HG03432 (cell line): ENCODE measurements around the gene AQP5.

Experiments
- ATAC-seq: cut with Tn5 transposase; IDR thresholded peaks from one replicate; pipeline ENCODE4 v1.9.1; 2021; ENCODE audit warnings: mild to moderate bottlenecking, moderate library complexity; ENCODE audit not compliant: unreplicated experiment

The AQP5 gene

DNA sequence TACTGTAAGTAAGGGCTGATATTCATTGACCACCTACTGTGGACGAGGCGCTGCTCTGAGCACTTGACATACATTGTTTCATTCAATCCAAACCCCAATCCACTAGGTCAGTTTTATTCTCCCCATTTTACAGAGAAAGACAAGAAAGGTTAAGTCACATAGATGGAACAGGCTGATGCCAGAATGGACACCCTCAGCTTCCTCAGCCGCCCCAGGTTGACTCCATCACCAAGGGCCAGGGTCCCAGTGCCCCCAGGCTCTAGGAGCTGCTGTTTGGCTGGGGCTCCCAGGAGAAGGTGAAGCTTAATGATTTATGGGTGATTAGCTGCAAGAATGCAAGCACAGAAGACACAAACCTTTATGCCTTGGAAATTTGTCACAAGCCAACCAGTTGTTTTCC, 11.8 kb upstream of the AQP5 start:
- ATAC-seq, result no peak

DNA sequence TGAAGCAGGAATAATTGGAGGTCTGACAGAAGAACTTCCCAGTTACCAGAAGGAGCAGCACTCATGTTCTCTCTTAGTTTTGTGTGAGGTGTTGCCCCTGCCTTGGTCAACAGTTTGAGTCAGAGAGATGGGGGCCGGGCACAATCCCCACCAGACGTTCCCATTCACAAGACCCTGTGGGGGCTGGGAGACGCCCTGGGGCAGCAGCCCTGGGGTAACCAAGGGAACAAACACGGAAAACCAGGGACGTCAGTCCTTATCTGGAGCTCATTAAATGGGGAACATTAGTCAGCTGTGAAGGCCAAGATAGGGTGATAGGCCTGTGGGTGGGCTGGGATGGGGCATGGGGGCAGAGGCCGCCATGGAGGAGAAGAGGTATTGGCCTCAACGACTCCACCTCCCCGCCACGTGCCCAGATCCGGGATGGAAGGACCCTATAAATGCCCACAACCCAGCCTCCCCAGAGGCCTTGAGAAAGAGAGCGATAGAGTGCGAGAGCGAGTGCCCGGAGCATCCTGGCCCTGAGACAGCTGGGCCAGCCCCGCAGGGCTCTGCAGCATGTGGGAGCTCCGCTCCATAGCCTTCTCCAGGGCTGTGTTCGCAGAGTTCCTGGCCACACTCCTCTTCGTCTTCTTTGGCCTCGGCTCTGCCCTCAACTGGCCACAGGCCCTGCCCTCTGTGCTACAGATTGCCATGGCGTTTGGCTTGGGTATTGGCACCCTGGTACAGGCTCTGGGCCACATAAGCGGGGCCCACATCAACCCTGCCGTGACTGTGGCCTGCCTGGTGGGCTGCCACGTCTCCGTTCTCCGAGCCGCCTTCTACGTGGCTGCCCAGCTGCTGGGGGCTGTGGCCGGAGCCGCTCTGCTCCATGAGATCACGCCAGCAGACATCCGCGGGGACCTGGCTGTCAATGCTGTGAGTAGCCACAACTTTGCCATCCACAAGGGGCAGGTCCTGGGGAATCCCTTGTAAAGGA, 11.1 kb upstream of the AQP5 start, which contains the start of gene AQP2:
Gene AQP2, plus strand, starts transcription at position 465 of the 979 bp plus-strand sequence. Its CDS starts 94 bp downstream, at position 559.
- no peak for ATAC-seq

DNA sequence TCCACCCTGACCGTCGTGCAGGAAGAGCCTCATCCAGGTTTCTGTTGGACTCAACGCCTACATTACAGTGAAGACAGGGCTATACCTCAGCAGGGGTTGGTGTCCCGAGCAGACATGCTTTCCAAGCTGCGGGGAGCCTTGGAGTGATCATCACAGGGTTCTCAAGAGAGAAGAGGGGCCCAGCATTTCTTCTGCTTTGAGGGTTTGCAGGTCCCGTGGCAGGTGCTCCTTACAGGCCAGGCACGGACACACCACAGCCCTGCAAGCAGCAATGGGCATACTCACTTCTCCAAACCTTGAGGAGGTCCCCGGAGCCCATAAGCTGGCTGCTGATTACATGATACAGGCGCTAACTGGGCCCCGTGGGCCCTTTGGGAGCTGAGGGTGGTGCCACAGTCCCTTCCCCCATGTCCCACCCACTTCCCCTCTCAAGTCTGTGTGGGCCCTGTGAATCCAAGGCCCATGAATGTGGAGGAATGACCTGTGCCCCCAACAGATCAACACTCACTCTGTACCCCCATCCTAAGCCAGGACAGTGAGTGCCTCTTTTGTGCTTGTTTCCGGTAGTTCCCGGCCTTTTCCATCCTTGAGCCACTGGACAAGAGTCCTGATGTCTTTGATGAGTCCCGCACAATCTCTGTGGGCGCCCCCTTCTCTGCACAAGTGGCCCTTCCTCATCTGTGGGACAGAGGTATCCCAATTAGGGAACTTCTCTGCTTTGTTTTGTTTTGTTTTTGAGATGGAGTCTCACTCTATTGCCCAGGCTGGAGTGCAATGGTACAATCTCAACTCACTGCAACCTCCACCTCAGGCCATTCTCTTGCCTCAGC, 10.0 kb upstream of the AQP5 start:
- ATAC-seq, result no peak

DNA sequence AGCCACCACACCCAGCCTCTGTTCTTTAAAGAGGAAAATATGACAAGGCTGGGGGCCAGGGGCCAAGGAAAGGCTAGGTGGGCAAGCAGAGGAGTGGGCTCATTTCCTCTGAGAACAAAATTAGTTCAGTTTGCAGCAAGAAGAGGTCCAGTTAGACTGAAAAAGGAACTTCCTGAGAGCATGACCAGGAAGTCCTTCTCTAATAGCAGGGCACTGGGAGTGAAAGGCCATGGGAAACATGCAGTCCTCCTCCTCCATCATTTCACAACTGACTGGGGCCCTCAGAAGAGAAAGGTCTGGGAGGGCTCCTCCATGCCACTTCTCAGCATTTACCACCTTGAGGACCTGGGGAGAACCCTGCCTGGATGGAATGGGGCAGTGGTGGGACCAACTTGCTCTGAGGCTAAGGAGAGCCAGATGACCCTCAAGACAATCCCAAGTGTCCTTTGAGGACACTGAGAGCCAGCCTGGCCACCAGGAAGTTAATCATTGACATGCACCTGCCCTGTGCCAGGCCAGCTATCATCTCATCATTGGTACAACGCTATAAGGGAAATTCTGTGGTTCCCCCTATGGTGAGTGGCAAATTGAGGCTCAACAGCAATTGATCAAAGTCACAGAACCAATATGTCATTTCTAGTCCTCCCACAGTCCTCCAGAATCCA, 9.1 kb upstream of the AQP5 start:
- no peak for ATAC-seq

DNA sequence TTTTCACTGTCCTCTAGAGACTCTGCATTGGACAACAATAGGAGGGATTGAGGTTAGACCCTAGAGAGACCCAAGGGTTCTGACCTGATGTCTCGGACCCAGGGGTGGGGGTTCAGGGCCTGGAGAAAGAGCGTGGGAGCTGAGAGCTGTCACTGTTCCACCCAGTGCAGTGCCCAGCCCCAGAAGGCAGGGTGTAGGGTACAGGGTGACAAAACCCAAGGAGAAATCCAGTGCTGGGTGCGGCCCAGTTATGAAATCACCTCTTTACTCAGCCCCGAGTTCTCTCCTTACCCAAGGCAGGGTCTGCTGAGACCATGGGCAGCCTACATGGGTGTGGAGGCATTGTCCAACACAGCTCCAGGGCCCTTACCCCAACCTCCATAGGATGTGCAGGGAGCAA, 8.5 kb upstream of the AQP5 start:
- no peak for ATAC-seq

DNA sequence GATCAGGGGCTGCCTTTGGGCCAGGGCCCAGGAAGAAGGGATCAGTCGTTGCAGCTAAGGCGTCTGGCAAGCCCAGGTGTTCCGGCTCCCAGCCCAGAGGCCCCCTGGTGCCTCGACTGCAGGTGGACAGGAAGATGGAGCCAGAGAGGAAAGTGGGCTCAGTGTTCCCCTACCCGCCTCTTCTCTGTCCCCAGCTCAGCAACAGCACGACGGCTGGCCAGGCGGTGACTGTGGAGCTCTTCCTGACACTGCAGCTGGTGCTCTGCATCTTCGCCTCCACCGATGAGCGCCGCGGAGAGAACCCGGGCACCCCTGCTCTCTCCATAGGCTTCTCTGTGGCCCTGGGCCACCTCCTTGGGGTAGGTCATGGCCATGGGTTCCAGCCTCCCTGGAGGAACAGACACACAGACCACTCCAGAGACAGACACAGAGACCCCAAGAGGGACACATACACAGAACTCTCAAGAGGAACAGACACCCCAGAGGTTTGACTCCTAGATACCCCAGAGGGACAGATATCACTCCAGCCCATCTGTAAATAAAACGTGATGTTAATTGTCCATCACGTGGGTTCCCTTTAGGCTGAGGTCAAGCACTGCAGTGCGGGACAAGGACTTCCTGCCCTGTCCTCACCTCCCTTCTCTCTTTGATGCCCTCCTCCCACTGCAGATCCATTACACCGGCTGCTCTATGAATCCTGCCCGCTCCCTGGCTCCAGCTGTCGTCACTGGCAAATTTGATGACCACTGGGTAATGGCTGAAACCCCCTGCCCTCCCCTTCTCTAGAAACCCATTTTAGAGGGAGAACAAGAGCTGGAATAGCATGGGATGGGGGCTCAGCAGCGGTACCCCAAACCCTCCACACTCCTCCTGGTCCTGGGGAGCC, 7.5 kb upstream of the AQP5 start:
- ATAC-seq, result no peak

DNA sequence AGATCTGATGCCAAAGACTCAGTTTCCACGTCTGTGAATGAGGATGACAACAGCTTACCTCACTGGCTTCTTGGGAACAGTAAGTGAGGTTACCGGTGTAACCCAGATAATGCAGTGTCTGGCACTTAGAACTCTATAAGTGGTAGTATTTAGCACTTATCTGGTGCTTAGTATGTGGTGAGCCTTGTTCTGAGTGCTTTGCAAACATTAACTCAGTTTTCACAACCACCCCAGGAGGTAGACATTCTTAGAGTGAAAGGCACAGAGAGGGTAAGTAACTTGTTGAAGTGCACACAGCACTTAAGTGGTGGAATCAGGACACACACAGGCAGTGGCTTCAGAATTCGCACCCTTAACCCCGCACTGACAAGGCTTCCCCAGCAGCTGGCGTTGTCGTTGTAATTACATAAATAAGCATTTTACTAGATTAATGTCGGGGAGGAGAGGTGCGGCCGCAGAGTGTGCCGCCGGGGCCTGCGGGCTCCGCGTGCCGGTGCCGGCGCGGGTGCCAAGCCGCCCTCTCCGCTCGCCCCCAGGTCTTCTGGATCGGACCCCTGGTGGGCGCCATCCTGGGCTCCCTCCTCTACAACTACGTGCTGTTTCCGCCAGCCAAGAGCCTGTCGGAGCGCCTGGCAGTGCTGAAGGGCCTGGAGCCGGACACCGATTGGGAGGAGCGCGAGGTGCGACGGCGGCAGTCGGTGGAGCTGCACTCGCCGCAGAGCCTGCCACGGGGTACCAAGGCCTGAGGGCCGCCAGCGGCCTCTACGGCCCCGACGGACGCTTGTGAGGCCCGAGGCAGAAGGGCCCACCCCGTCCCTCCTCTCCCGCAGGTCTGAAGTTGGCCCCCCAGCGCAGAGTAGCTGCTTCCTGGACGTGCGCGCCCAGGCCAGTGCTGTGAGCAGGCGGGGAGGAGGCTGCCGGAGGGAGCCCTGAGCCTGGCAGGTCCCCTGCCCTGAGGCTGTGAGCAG, 6.5 kb upstream of the AQP5 start:
- ATAC-seq, result no peak

DNA sequence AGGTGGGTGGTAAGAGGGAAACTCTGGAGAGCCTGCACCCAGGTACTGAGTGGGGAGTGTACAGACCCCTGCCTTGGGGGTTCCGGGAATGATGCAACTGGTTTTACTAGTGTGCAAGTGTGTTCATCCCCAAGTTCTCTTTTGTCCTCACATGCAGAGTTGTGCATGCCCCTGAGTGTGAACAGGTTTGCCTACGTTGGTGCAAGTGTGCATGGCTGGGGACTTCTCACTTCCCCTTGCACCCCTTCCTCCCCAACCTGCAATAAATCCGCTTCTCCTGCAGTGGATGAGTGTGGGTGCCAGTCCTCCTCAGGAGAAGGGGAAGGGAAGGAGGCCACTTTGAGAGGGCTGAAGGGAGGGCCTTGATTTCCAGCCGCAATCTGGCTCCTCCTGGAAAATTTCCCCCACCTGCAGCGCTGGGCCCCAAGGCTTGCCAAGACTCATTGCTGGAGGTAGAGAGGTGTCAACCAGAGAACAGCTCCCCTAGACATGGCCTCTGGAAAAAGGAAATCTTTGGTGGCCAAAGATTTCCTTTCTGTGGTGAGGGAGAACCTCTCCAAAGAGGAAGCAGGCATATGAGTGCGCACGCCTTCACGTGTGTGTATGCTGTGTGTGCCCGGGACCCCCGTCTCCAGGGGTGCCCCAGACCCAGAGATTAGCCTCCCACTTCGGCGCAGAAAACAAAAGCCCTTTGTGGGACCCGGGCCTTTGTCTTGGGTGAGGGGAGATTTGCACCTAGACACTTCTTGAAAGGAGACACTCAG, 5.6 kb upstream of the AQP5 start:
- no peak for ATAC-seq

DNA sequence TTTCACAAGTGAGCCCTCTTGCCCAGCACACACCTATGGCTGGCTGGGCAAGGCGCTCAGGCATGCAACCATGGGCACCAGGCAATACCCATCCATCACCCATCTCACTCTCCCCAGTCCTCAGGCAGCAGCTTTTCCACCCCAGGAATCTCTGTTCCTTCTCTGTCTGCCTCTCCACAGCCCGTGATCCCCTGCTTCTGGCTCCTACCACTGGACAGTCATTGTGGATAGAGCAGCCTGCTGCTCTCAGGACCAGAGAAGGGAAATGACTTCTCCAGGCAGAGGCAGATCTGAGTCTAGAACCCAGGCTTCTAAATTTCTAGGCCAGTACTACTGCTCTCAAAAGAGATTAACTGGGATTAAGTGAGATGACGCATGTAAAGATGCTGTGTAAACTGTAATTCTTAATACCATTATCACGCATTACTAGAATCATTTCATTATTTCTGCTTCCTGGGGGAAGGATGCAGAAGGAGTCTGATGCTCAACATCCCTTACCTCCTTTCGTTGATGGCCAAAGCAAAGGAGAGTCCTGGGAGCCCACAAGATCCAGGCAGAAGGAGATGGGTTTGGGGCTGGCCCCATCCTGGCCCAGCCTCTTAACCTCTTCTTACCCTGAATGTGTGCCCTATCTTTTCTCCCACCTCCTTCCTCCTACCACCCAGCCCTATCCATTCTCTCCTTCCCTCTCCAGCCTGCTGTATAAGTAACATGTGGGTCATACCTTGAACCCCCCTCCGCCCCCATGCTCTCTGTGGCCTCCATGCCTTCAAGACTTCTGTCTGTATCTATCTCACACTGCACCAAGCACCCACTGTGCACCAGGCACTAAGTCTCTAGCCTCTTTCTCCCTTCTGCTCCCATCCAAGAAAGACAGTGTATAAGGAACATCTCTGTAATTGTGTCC, 4.8 kb upstream of the AQP5 start:
- ATAC-seq, result no peak

DNA sequence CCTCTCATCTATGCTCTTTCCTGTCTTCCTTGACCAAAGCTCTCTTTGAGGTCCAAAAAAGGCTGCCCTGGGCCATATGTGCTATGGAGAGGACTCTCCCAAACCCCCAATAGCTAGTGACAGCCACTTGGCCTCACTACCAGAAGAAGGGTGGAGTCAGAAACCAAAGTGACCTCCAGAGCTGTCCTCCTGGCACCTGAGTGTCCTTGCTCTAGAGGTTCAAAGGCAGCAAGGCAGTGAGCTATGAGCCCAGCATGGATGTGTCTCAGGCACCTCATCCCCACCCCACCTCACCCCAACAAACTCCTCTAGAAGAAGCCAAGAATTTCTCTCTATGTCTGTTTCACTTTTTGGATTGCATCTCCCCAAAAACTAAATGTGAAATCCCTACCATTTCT, 4.1 kb upstream of the AQP5 start:
- ATAC-seq, result no peak

DNA sequence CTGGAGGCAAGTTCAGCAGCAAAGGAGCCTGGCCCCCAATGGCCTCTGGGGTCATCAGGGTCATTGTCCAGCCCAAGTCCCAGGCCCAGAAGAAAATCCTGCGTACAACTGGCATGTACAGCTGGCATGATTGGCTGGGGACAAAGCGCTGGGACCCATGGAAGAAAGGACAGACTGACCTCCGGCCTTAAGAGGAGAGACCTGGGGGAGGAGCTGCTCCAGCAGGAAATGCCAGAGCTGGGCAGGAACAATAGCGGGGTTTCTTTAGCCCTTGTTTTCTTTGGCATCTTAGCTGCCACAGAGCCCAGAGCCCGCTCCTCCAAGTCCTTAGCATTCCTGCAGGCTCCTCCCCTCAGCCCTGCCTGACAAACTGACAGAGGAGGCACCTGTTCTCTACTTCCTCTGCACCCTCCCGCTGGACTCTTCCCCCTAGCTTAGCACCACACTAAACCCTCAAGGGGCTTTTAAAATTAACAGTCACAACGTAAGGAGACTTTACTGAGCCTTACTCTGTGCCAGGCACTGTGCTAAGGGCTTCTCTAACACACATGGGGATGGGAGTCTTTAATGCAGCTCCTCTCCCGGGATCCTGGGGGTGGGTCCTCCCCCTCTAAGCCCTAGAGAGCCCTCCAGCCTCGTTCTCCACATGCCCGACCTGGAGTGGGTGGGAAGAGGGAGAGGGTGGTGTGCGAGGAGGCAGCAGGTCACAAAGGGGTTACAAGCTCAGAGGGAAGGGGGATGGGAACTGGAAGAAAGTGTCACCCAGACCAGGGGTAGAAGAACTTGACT, 1.8 kb upstream of the AQP5 start:
- ATAC-seq, result no peak

DNA sequence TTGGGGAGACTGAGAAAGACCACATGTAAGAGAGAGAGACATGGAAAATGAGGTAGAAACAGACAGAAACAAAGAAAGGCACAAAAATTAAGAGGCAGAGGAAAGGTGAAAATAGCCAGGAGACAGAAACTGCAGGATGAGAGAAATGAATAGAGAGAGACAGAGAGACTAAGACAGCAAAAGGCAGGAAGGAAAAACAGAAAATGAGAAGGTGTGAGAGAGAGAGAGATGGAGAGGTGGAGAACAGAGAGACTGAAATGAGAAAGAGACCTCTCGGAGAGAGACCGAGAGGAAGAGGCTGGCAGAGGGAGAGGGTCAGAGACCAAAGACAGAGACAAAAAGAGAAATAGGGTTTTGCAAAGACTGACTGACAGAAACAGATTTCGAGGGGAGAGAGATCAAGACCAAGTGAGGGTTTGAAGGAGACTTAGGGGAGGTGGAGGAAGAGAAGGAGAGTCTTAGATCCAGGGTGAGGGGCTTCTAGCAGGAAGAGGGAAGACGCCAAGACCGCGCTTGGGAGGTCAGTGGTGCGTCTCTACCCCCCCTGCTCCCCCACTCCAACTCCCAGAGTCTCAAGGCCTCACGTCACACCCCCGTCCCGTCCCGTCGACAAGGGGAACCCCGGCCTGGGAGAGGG, 1.1 kb upstream of the AQP5 start:
- no peak for ATAC-seq

DNA sequence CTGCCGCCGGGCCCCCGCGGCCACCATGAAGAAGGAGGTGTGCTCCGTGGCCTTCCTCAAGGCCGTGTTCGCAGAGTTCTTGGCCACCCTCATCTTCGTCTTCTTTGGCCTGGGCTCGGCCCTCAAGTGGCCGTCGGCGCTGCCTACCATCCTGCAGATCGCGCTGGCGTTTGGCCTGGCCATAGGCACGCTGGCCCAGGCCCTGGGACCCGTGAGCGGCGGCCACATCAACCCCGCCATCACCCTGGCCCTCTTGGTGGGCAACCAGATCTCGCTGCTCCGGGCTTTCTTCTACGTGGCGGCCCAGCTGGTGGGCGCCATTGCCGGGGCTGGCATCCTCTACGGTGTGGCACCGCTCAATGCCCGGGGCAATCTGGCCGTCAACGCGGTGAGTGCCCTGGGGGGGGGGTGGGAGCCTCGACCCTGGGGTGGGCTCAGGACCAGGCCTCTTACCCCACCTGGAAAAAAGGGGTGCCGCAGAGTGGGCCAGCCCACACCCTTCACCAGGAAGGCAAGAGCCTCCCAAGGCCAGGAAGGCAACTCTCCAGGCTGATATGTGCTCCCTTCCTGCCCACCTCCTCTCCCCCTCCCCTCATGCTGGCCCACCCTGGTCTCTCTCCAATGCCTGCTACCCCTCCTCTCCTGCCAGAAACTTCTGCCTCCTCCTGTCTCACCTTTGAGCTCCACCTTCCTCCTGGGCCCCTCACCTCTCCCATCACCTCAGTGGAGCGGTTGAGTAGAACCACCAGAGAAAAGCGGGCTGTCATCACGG, 507 bp downstream of the AQP5 start:
- ATAC-seq, result no peak

DNA sequence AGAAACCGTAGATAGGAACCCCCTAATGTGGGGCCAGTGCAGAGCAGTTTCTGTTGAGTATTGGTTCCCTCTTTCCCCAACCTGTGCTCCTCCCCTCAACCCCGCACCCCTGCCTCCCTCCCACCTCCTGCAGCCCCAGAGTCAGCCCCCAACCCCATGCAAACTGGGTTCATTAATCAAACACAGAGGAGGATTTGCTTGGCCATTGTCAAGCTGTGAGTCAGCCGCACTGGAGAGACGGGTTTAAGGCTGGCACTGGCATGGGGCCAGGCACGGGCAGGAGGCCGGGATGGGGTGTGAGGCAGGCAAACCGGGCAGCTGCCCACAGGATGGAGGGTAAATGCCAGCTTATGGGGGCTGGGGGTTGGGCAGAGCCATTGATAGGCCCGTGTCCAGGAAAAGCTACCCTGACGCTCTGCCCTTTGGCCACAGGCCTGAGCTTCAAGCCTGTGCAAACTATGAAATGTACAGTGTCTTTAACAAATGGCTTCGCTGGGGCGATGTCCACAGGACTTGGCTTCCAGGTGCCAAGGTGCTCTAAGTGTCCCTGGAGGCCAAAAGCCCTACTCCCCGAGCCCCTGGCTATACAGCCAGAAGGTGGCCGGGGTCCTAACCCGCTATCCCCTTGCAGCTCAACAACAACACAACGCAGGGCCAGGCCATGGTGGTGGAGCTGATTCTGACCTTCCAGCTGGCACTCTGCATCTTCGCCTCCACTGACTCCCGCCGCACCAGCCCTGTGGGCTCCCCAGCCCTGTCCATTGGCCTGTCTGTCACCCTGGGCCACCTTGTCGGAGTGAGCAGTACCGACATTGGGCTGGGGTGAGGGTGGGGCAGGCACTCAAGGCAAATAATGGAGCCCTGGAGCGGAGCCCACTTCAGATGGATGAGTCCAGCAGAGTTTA, 1.4 kb downstream of the AQP5 start:
- no peak for ATAC-seq
